NCI-H2081 (cell line): ENCODE data around the gene NCOA7.
A peak's percentile ranks its signal among the peaks of the same experiment; 100 is the strongest.
"Not testable (repeated sequence)": the region's sequence is repeated elsewhere in the genome, so short reads cannot be mapped to it uniquely, and the experiment has no call there.

Experiments used
- DNase-seq, 2 experiments: peaks; one replicate each; lab custom pipeline; 2025; lab: John Stamatoyannopoulos, UW

Gene NCOA7

DNA sequence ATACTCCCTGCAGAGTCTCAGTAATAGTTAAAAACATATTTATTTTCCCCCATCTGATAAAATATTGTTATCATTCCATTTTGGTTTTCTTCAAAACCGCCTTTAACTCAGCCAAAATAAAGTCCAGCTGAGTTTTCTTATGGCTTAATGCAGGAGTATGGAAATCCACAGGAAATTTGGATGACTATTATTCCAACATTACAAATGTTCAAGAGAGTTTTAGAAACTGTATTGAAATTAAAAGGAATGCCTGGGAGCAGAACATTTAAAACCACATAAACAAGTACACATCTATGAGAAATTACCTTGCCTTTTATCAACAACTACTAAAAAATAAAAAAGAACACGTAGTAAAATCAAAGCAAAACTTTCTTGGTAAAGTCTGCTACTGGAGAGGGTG is 45.7 kb downstream of the NCOA7 start:
- DNase-seq: no peak

DNA sequence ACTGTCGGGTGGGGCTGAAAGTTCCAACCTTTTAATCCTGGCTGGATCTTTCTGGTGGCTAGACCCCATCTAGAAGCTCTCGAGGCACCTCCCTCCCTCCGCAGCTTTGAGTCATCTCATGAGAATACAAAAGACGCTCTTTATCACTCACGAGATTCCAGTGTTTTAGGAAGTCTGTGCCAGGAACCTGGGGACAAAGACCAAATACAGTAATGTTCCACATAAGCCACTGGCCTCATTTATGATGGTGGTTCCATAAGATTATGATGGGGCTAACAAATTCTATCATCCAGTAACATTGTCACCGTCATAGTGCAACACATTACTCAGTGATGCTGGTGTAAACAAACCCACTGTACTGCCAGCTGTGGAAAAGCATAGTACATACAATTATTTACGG is 48.7 kb downstream of the NCOA7 start:
- DNase-seq: peak; percentile 30 to 81

DNA sequence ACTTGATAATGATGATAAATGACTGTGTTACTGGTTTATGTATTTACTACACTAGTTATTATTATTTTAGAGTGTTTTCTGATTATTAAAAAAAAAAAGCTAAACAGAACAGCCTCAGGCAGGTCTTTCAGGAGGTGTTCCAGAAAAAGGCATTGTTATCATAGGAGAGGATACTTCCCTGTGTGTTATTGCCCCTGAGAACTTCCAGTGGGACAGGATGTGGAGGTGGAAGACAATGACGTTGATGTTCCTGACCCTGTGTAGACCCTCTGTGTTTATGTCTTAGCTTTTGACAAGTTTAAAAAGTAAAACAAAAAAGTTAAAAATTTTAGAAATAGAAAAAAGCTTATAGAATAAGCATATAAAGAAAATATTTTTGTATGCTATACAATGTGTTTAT is 49.1 kb downstream of the NCOA7 start:
- DNase-seq: no peak

DNA sequence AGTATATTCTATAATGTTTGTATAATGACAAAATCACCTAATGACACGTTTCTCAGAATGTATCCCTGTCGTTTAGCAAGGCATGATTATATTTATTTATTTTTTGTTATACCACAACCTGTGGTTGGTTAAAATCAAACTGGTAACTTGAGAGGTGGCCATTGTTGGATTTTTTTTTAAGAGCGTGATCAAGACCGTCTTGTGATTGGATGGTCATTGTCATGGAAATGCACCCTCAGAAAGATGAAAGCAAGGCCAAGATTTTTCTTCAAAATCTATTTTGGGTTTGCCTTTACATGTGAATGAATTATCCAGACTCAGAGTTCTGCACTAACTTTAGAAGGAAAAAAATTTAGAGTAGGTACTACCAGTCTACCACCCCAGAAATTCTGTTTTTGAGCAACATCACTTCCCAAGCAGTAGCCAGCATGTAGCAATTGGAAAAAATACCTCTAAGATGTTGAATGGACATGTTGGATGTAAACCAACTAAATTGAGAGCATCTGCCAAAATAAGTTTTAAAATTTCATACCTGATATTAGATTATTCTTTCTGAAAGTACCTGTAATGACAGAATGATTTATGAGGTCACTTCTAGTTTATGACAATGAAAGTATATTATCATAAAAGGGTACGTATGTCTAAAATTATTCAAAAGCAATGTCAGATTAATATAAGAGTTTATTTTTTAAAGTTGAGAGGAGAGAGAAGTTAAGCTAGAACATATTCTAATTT is 50.8 kb downstream of the NCOA7 start:
- no peak for DNase-seq

DNA sequence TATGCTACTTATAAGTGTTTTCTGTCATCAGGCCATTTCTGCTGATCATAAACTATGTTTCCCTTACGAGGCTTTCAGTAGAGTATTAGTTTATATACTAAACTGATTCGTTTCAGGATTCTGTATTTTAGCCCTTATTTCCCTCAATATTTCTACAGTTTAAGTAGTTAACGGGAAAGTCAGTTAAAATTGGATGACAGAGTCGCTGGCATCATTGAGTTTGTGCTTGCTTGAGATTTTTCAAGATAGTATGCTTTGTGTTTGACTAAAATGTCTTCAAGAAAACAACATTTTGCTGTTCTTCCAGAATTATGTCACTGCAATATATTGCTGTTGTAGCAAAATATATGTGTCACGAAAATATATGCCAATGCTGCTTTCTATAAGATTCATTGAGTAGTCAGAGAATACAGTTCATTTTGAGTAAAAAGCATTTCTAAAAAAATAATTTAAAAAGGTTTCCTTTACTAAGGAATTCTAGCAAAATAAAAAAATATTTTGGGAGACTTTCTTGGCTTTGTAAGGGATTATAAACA is 51.4 kb downstream of the NCOA7 start:
- DNase-seq: no peak

DNA sequence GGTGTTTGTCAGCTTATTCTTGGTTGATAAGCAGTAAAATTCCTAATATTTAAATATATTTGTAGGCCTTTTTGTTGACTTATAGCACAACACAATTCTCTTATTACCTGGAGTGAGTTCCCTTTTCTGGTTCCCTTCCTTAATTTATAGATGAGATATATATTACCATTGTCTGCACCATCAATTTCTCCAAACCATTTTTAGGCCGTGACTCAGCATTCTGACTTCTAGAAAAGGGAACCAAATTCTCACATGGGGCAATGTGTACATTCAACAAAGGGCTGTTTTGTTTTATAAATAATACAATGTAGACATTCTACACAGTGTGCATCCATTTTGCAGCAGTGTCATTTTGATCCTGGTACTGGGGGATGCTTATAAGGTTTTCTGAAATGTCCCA is 52.8 kb downstream of the NCOA7 start:
- DNase-seq: no peak

DNA sequence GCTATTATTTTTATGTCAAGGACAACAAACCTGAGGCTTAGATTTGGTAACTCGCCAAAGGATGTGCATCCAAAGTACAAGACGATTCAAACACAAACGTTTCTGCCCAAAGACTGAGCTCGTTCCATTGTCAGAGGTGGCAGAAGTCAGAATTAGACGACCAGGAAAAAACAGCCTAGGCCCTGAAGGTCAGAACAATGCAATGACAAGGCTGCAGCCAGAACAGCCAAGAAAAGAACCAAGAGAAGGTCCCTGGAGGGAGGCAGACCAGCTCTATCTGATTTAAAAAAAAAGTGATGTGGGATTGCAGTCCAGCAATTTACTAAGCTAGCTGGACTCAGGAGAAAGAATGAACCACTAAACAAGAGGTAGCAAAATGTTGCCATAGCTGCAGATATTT is 54.2 kb downstream of the NCOA7 start:
- peak in 1 of 2 experiments; percentile 30 for DNase-seq

DNA sequence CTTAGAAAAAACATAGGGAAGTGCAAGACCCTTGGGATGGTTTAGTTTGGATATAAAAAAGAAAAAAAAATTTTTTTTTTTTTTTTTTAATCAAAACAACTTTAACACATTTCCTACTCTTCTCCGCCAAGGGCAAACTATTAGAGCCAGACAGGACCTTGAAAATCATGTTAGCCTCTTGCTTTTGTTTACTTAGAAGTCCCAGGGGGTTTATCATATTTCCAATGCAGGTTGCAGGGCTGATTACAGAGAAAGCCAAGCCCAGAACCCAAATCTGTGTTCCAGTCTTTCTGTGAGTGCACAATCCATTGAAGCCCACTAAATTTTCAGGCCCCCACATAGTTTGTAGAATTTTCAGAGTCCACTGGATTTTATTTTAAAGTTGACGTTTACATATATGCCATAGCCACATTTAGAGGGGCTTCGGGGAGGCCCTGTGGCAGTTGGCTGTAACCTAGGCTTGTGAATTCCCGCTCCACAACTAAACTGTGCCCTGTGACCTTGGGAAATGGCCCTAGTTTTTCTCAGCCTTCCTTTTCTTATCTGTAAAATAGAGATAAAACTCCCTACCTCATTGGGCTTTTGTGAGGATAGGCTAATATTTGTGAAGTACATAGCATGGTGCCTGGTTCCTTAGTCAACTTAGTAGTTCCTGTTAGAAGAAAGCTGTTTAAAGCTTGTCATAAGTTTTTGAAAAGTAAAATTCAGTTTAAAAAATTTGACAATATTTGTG is 55.7 kb downstream of the NCOA7 start:
- no peak for DNase-seq

DNA sequence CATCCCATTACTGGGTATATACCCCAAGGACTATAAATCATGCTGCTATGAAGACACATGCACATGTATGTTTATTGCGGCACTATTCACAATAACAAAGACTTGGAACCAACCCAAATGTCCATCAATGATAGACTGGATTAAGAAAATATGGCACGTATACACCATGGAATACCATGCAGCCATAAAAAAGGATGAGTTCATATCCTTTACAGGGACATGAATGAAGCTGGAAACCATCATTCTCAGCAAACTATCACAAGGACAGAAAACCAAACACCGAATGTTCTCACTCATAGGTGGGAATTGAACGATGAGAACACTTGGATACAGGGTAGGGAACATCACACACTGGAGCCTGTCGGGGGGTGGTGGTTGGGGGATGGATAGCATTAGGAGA is 57.5 kb downstream of the NCOA7 start:
- DNase-seq: not testable (repeated sequence)

DNA sequence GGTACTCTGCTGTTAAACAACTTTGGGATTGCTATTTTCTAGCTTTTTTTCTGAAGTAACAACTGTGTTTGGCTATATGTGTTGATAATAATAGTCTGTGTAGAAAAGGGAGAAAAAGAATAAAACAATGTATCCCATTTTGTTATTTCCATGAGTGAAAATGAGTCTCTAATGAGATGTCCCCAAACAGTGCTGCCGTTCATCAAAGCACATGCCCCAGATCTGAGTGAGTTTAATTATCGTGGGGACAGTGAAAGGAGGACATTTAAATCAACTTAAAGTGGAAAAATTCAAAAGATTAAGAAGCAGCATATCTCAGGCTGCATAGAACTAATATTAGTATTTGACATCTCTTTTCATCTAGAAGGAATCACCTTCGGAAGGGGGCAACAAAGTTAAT is 59.6 kb downstream of the NCOA7 start:
- no peak for DNase-seq

DNA sequence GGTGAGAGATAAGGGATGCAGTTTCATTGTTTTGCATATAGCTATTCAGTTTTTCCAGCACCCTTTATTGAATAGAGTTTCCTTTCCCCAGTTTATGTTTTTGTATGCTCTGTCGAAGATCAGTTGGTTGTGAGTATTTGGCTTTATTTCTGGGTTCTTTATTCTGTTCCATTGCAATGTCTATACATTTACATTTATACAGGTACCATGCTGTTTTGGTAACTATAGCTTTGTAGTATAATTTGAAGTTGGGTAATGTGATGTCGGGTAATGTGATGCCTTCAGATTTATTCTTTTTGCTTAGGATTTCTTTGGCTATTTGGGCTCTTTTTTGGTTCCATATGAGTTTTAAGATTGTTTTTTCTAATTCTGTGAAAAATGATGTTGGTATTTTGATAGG is 61.8 kb downstream of the NCOA7 start:
- no peak for DNase-seq

DNA sequence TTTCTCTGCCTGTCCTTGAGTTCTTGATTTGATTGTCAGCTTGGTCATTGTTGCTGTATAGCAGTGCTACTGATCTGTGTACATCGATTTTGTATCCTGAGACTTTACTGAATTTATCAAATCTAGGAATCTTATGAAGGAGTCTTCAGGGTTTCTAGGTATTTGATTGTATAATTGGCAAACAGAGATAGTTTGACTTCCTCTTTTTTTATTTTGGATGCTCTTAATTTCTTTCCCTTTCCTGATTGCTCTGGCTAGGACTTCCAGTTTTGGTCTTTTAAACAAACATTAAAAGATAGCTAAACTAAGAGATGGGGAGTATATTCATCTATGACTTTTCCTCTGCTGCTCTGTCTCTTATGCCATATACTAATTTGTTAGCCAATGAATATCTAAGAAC is 62.4 kb downstream of the NCOA7 start:
- no peak for DNase-seq

DNA sequence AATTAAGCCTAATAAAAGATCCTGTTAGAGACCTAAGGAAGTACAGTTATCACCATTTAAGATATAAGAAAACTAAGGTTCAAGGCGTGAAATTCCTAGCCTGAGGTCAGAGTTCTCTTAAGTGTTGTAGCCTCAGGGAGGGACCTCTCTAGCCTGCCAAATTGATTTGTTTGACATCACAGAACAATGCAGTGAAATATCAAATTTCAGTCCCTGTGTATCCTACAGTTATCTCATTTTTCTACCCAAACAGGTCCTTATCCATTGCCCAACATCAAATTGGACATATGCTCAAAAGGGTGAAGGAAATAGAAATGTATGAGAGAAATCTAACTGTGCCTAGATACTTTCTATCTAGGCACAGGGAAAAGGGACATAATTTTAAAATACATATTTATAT is 63.0 kb downstream of the NCOA7 start:
- no peak for DNase-seq

DNA sequence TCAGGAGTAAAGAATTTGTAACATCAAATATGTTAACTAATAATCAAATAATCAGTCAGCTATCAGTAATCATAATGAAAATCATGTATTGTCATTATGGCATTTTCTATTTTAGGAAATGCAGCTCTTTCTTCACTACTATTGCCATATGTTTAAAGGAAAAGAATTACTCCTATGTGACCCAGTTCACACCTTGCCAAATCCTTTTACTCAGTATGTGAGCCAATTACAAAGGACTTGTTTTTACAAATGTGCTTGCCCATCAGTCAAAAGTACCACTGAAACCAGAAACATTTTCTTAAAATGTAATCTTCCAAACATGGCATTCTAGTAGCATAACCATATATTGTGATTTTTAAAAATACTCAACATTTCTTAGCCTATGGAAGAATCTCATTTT is 63.6 kb downstream of the NCOA7 start:
- DNase-seq: no peak

DNA sequence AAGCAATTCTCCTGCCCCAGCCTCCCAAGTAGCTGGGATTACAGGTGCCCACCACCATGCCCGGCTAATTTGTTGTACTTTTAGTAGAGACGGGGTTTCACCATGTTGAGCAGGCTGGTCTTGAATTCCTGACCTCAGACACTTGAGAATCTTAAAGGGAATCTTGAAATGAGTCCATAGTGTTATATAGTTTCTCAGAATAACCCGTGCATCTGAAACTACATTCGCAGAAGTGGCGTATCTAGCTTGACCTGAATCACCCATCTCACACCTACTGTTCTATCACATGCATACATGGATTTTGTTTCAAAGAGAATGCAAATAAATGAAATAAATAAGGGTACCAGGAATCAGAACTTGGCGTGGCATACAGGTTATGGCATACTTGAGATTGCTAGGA is 65.0 kb downstream of the NCOA7 start:
- DNase-seq: no peak

DNA sequence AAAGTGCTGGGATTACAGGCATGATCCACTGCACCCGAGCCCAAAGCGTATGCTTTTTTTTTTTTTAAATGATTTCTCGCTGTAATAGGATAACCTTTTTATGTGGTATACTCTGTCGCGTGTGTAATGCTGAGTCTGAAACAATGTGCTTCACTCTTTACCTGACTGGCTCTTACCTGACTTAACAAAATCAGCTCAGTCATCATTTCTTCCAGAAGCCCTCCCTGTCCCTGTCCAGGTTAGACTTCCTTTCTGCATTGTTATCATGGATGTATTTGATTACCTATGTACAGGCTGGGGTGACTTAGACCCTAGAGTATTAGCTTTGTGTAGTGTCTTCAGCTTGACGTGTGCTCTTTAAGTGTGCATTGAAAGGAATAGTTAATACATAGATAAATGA is 67.1 kb downstream of the NCOA7 start:
- DNase-seq: no peak

DNA sequence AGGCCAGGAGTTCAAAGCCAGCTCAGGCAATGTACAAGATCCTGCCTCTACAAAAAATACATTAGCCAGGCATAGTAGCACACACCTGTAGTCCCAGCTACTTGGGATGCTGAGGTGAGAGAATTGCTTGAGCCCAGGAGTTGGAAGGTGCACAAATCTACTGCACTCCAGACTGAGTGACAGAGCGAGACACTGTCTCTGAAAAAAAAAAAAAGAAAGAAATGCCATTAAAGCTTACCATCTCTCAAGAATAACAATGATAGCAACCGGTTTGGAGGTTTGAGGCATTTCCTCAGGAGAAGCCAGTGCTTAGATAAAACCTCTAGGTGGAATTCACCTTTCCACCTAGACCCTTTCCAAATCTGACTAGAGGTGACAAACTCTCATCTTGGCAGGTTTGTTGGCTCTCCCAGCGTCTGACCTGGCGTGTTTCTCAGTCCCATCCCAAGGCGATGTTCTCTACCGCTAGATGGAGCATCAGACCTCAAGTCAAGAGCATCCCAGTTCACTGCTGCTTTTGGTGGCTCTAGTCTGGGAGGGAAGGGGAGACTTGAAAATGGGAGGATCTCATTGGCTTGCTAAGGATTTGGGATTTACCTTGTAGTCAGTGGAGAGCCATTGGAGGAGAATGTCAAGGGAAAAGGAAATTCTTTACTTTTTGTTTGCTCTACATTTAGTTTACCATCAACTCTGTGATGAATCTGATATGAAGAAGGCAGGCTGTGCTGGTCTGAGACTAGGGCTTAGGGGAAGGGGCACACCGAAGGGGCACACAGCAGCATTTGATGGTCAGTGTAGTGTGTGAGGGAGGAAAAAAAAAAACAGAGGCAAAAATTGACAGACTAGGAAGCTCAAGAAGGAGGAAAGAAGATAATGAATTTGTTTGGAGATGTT is 67.9 kb downstream of the NCOA7 start:
- peak; percentile 30 to 69 for DNase-seq

DNA sequence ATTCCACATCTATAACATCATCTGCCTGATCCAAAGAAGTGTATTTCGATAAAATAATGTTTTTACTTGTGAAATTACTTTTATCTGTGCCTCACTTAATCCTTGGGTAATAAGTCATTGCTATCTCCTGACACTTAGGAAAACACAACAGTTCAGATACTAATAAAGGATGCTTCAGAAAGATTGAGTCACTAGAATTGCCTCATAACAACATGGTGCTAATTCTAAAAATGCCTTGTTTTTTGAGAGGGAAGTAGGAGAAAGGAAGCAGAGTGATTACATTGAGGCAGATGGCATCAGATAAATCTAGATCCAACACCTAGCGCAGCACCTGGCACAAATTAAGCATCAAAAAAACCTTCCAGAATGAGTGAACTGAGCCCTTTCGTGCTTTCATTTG is 69.0 kb downstream of the NCOA7 start:
- no peak for DNase-seq

DNA sequence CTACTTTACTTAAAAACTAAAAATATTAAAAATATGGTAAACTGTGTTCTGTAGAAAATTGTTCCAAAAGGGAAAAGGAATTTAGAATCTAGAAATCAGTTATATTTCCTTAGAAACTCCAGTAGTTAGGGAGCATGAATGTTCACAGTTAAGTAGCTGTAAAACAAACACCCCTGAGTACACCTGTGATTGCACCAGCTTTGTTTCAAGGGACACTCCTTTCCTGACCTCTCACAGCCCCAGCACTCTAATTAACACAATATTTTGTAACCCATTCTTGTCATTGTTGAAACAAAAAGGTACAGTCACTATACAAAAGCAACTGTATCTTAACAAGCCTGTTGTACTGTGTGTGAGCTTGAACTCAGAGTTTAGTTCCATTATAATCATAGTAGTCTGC is 72.3 kb downstream of the NCOA7 start:
- peak in 1 of 2 experiments; percentile 27 for DNase-seq

DNA sequence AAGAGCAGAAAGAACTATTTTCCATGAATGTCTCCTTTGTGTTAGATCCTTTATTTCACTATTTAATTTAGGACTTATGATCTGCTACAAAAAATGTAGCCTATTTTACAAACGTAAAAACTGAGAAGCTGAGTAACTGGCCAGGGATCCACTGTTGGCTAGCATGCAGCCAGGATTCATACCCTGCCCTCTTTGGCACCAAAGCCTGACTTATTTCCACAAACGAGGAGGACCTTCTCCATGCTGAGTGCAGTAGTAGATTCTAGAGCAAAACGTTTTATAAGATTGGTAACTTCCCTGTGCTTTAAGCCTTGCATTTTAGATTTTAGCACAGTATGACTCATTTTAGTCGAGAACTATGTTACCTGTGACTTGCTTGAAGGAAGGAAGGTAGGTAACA is 74.3 kb downstream of the NCOA7 start:
- DNase-seq: no peak

DNA sequence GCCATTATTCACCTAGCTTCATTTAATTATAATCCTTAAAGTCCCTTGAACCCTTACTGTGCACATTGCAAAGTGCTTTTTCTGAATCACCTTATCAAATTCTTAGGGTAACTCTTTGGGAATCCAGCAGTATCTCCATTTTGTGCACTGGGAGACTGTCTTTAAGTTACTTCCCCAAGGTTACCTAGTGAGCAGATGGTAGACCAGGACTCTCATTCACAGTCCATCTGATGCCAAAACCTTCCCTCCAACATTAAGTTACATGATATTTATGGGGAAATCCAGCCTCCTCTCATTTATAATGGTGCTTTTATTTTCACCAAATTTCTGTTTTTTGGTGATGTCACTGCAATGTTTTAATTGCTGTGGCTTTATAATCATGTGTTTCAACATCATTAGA is 75.7 kb downstream of the NCOA7 start:
- DNase-seq: no peak

DNA sequence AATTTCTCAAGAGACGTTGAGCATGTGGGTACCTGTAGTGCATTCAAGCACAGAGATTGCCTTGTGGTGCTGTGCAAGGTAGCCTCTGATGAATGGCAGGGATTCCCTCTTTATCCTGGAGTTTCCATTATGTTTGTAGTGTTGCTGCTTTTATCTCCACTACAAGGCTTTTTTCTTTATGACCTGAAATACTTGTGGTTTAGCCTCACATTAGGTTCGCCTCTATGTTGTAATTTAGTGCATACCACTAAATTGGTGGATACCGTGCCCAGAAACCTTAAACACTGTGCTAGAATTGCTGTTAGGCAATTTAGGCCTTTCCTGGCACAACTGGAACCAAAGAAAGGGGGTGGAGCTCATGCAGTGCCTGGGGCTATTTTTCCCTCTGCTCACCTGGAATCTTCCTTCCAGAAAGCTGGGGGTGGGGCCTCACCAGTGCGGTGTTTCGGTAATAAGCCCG is 76.8 kb downstream of the NCOA7 start:
- DNase-seq: peak; percentile 50 to 72
